IMR-90 (cell line): ENCODE measurements around the gene DTHD1. TPM values are rescaled to one million over a fixed set of nuclear protein-coding genes. Genes with fewer than 3 reads are reported as not detected.

Experiments used
- ATAC-seq: fragments of 200-7000 bp; cut with Tn5 transposase; 2 replicates; pipeline ENCODE4 v1.9.1; 2020; ENCODE audit warnings: low read depth, mild to moderate bottlenecking, moderate library complexity
- BruUV-seq: library from RNA; stranded (reverse); fragments of 400-500 nt; replicated peaks from 2 replicates; lab custom pipeline; 2021; lab: Mats Ljungman, UMichigan
- CTCF ChIA-PET: fragments of 300-600 bp; formaldehyde crosslinking; extraction: SDS; loops from one replicate; lab custom pipeline; 2021; ENCODE audit warnings: antibody characterized with exemption; lab: Yijun Ruan, JAX
- POLR2A ChIA-PET: fragments of 300-600 bp; sonication (Branson Sonifier 250); formaldehyde crosslinking; loops from one replicate; lab custom pipeline; 2022; ENCODE audit warnings: antibody characterized with exemption; ENCODE audit not compliant: unreplicated experiment; lab: Charles Lee
- DNase-seq: peaks from one replicate; pipeline ENCODE4 v3.0.0; 2013
- H2AFZ ChIP-seq: replicated peaks from 2 replicates; pipeline ENCODE3; 2013; ENCODE audit warnings: low read length, mild to moderate bottlenecking; ENCODE audit not compliant: poor library complexity
- H2AK5ac ChIP-seq: 2 replicates; pipeline ENCODE4 v1.6.1; 2013; ENCODE audit warnings: low read depth, low read length, inconsistent platforms
- H2AK9ac ChIP-seq: replicated peaks from 2 replicates; pipeline ENCODE3; 2013; ENCODE audit warnings: mild to moderate bottlenecking, low read depth, low read length, moderate library complexity; ENCODE audit not compliant: poor library complexity
- H2BK120ac ChIP-seq: 2 replicates; pipeline ENCODE4 v1.6.1; 2013; ENCODE audit warnings: low read depth, low read length, inconsistent platforms
- H2BK15ac ChIP-seq: 3 replicates; pipeline ENCODE4 v1.6.1; 2013; ENCODE audit warnings: low read depth, low read length, inconsistent platforms
- H2BK20ac ChIP-seq: 2 replicates; pipeline ENCODE4 v1.6.1; 2013; ENCODE audit warnings: low read depth, mild to moderate bottlenecking, inconsistent platforms, low read length, moderate library complexity
- H2BK5ac ChIP-seq: 2 replicates; pipeline ENCODE4 v1.6.1; 2013; ENCODE audit warnings: mild to moderate bottlenecking, low read depth, low read length, inconsistent platforms; ENCODE audit not compliant: poor library complexity, severe bottlenecking
- H3K14ac ChIP-seq: replicated peaks from 2 replicates; pipeline ENCODE4 v1.6.1; 2013; ENCODE audit warnings: low read depth, low read length, inconsistent platforms
- H3K18ac ChIP-seq: 2 replicates; pipeline ENCODE4 v1.6.1; 2013; ENCODE audit warnings: low read depth, low read length, control low read depth
- H3K23ac ChIP-seq: 2 replicates; pipeline ENCODE4 v1.6.1; 2013; ENCODE audit warnings: low read depth, low read length, inconsistent platforms
- H3K27ac ChIP-seq: 2 replicates; pipeline ENCODE4 v1.5.1; 2013; ENCODE audit warnings: mild to moderate bottlenecking, control low read depth, low read length; ENCODE audit not compliant: insufficient read depth
- H3K27me3 ChIP-seq: 2 replicates; pipeline ENCODE4 v1.6.1; 2013; ENCODE audit warnings: low read length; ENCODE audit not compliant: control insufficient read depth, insufficient read depth
- H3K36me3 ChIP-seq: 2 replicates; pipeline ENCODE4 v1.6.1; 2013; ENCODE audit warnings: low read length, mixed read lengths; ENCODE audit not compliant: control insufficient read depth, insufficient read depth
- H3K4ac ChIP-seq: 2 replicates; pipeline ENCODE4 v1.6.1; 2013; ENCODE audit warnings: low read depth, low read length, inconsistent platforms
- H3K4me1 ChIP-seq: 2 replicates; pipeline ENCODE4 v1.6.1; 2013; ENCODE audit warnings: low read length, mixed read lengths; ENCODE audit not compliant: control insufficient read depth, insufficient read depth
- H3K4me2 ChIP-seq: 2 replicates; pipeline ENCODE4 v1.6.1; 2013; ENCODE audit warnings: low read depth, mild to moderate bottlenecking, control low read depth, low read length, moderate library complexity
- H3K4me3 ChIP-seq: 2 replicates; pipeline ENCODE4 v1.5.1; 2013; ENCODE audit warnings: low read depth, mild to moderate bottlenecking, control low read depth, low read length, moderate library complexity; ENCODE audit not compliant: insufficient read depth
- H3K56ac ChIP-seq: 2 replicates; pipeline ENCODE4 v1.6.1; 2013; ENCODE audit warnings: low read length, inconsistent platforms; ENCODE audit not compliant: insufficient read depth; ENCODE audit errors: extremely low read depth
- H3K79me1 ChIP-seq, 2 experiments: 2 replicates each; pipeline ENCODE4 v1.6.1; 2013; ENCODE audit warnings: low read length in 2 of 2, inconsistent platforms in 1 of 2, low read depth in 1 of 2
- H3K9ac ChIP-seq: 2 replicates; pipeline ENCODE4 v1.6.1; 2013; ENCODE audit warnings: low read depth, low read length, control low read depth
- H3K9me1 ChIP-seq: 2 replicates; pipeline ENCODE4 v1.6.1; 2013; ENCODE audit warnings: low read length, inconsistent platforms; ENCODE audit not compliant: insufficient read depth
- H3K9me3 ChIP-seq: 2 replicates; pipeline ENCODE4 v1.6.1; 2013; ENCODE audit warnings: low read length; ENCODE audit not compliant: control insufficient read depth, insufficient read depth
- H4K20me1 ChIP-seq: 2 replicates; pipeline ENCODE4 v1.6.1; 2013; ENCODE audit warnings: low read length, inconsistent platforms; ENCODE audit not compliant: insufficient read depth
- H4K5ac ChIP-seq: 2 replicates; pipeline ENCODE4 v1.6.1; 2013; ENCODE audit warnings: mild to moderate bottlenecking, low read depth, low read length, control low read depth
- H4K8ac ChIP-seq, 2 experiments: 2 replicates each; pipeline ENCODE4 v1.6.1; 2013; ENCODE audit warnings: low read depth in 2 of 2, low read length in 2 of 2, control low read depth in 1 of 2, inconsistent platforms in 1 of 2
- H4K91ac ChIP-seq: 2 replicates; pipeline ENCODE4 v1.6.1; 2013; ENCODE audit warnings: low read depth, low read length, inconsistent platforms; ENCODE audit not compliant: insufficient read depth
- BHLHE40 ChIP-seq: fragments of 150-350 bp; IDR thresholded peaks from 2 replicates; pipeline ENCODE4 v1.6.1; 2016; ENCODE audit warnings: mild to moderate bottlenecking, low read depth, low read length
- CEBPB ChIP-seq: IDR thresholded peaks from 2 replicates; pipeline ENCODE4 v1.6.1; 2012; ENCODE audit warnings: low read depth, low read length, improper control_type of control experiment
- CHD1 ChIP-seq: IDR thresholded peaks from 2 replicates; pipeline ENCODE4 v1.6.1; 2012; ENCODE audit warnings: low read depth, low read length, improper control_type of control experiment
- FOS ChIP-seq: fragments of 150-350 bp; IDR thresholded peaks from 2 replicates; pipeline ENCODE4 v1.6.1; 2016; ENCODE audit warnings: low read depth, low read length
- MAFK ChIP-seq: IDR thresholded peaks from 2 replicates; pipeline ENCODE4 v1.6.1; 2012; ENCODE audit warnings: low read depth, low read length, improper control_type of control experiment
- MAZ ChIP-seq: IDR thresholded peaks from 2 replicates; pipeline ENCODE4 v1.6.1; 2012; ENCODE audit warnings: low read depth, mild to moderate bottlenecking, low read length, improper control_type of control experiment, moderate library complexity, borderline replicate concordance
- MXI1 ChIP-seq: IDR thresholded peaks from 2 replicates; pipeline ENCODE4 v1.6.1; 2012; ENCODE audit warnings: low read depth, mild to moderate bottlenecking, low read length, moderate library complexity, borderline replicate concordance
- NFE2L2 ChIP-seq: fragments of 150-350 bp; IDR thresholded peaks from 2 replicates; pipeline ENCODE4 v1.6.1; 2016; ENCODE audit warnings: low read depth, mild to moderate bottlenecking, low read length
- POLR2A ChIP-seq: IDR thresholded peaks from 2 replicates; pipeline ENCODE4 v1.6.1; 2012; ENCODE audit warnings: mild to moderate bottlenecking, low read depth, low read length
- RAD21 ChIP-seq: IDR thresholded peaks from 2 replicates; pipeline ENCODE4 v1.6.1; 2012; ENCODE audit warnings: low read length, improper control_type of control experiment
- RCOR1 ChIP-seq: IDR thresholded peaks from 2 replicates; pipeline ENCODE4 v1.6.1; 2012; ENCODE audit warnings: mild to moderate bottlenecking, low read length, improper control_type of control experiment; ENCODE audit not compliant: insufficient replicate concordance
- RFX5 ChIP-seq: IDR thresholded peaks from 2 replicates; pipeline ENCODE4 v1.8.0; 2012; ENCODE audit warnings: low read depth, mild to moderate bottlenecking, low read length, moderate library complexity
- SMC3 ChIP-seq: fragments of 150-350 bp; IDR thresholded peaks from 2 replicates; pipeline ENCODE4 v1.6.1; 2016; ENCODE audit warnings: low read depth, mild to moderate bottlenecking, antibody characterized with exemption, low read length, moderate library complexity
- WGBS, 2 experiments: methylation state at CpG; one replicate each; pipeline versions ENCODE4 v1.1.5 to v1.1.7; 2013; ENCODE audit warnings: missing lambda C conversion rate in 2 of 2; ENCODE audit not compliant: insufficient read length in 1 of 2; ENCODE audit errors: extremely low coverage in 2 of 2; 5-methylcytosine and 5-hydroxymethylcytosine counted together
- dilution Hi-C: fragments of 300-500 bp; cut with HindIII; formaldehyde crosslinking; loops from one replicate; pipeline ENCODE4 v1.14.3; 2018; ENCODE audit warnings: low sequenced_read_pairs; ENCODE audit not compliant: unreplicated experiment
- in situ Hi-C: fragments of 300-500 bp; cut with MboI; formaldehyde crosslinking; loops from 3 replicates; pipeline ENCODE4 v1.14.3; 2019; ENCODE audit warnings: low sequenced_read_pairs, inconsistent platforms, mixed read lengths
- intact Hi-C: fragments of 100-400 bp; cut with micrococcal nuclease; formaldehyde crosslinking; loops from 2 replicates; pipeline ENCODE4 v1.10.0; 2022
- polyA plus RNA-seq, 3 experiments: library from polyadenylated mRNA; depleted of rRNA; stranded (reverse); fragments of >200 nt; gene quantifications; 2 replicates each; pipeline ENCODE4 v1.2.3, GENCODE V29; 2012; ENCODE audit warnings: low replicate concordance in 1 of 3
- total RNA-seq: library from RNA; depleted of rRNA; stranded (reverse); fragments of >200 nt; gene quantifications from 2 replicates; pipeline ENCODE4 v1.2.3, GENCODE V29; 2012
- TF ChIP-seq, protein P1 (sequence below): conservative IDR thresholded peaks from 2 replicates; pipeline ENCODE4 v1.5.1; 2012; ENCODE audit warnings: mild to moderate bottlenecking, low read depth, low read length, improper control_type of control experiment
- TF ChIP-seq, protein P2 (sequence below): fragments of 150-350 bp; IDR thresholded peaks from 2 replicates; pipeline ENCODE4 v1.6.1; 2016; ENCODE audit warnings: low read depth, mild to moderate bottlenecking, low read length, moderate library complexity, borderline replicate concordance
- TF ChIP-seq, protein P3 (sequence below): fragments of 150-350 bp; IDR thresholded peaks from 2 replicates; pipeline ENCODE4 v1.6.1; 2017; ENCODE audit warnings: mild to moderate bottlenecking, antibody characterized with exemption, low read length, low read depth

The DTHD1 gene
- total and polyA plus RNA-seq, 2 of the 4 experiments (the other 2 are of a cell fraction), result not detected

DNA sequence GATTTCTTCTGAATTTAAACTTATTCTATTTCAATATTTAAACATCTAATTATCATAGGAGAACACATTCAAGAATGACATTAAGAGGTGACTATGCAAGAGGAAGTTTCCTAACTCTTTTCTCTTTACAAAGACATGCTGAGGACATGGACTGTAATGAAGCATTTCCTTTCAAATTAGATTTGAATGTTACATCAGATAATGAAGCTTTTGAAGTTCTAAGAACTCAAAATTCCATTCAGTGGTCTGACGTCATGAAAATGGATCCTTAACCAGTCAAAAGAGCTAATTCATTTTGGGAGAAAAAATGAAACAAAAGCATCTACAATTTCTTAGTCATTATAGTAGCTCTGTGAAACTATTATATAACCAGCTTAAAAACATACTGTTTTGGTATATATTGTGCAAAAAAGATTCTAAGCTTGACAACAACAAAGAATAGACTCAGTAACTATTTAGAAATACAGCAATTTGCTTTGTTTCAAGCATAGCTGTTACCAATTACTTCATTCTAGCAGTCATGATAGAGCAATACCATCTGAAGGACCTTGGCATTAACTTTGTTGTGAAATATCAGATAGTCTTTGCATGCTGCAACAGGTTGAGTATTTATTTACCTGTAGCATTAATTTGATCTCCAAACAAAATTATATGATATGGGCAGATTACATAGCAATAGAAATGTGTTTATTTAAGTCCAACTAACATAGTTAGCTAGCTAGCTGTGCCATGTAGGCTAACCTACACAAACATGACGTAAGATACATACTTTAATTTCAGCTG lies 13.7 kb upstream of the DTHD1 start:
- no peak overlapping the region for H2AK9ac ChIP-seq
- no peak overlapping the region for H4K8ac ChIP-seq
- WGBS, 2 experiments, result no CpG with 5 or more reads among the region's 2 CpGs
- H3K18ac ChIP-seq, result no peak overlapping the region
- BruUV-seq, result no TSS peak
- intact Hi-C loops (no loop called here), in situ Hi-C loops (no loop called here), dilution Hi-C loops (no loop called here)
- H3K23ac ChIP-seq, result no peak overlapping the region
- no peak overlapping the region for H2AFZ ChIP-seq
- no peak overlapping the region for H2BK120ac ChIP-seq
- no peaks in the 10 kb centered on the region for H3K9me1 ChIP-seq
- no peak overlapping the region for H3K4me3 ChIP-seq
- no peaks in the 10 kb centered on the region for H3K27me3 ChIP-seq
- no peaks in the 10 kb centered on the region for H3K79me1 ChIP-seq
- H3K27ac ChIP-seq, result no peak overlapping the region
- H3K36me3 ChIP-seq, result no peaks in the 10 kb centered on the region
- ChIA-PET CTCF (no interaction called here), POLR2A (no interaction called here)
- no peak overlapping the region for H4K5ac ChIP-seq
- TF ChIP-seq POLR2A, result no peak
- TF ChIP-seq, protein P1, sequence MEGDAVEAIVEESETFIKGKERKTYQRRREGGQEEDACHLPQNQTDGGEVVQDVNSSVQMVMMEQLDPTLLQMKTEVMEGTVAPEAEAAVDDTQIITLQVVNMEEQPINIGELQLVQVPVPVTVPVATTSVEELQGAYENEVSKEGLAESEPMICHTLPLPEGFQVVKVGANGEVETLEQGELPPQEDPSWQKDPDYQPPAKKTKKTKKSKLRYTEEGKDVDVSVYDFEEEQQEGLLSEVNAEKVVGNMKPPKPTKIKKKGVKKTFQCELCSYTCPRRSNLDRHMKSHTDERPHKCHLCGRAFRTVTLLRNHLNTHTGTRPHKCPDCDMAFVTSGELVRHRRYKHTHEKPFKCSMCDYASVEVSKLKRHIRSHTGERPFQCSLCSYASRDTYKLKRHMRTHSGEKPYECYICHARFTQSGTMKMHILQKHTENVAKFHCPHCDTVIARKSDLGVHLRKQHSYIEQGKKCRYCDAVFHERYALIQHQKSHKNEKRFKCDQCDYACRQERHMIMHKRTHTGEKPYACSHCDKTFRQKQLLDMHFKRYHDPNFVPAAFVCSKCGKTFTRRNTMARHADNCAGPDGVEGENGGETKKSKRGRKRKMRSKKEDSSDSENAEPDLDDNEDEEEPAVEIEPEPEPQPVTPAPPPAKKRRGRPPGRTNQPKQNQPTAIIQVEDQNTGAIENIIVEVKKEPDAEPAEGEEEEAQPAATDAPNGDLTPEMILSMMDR, result no peak
- TF ChIP-seq, protein P2, sequence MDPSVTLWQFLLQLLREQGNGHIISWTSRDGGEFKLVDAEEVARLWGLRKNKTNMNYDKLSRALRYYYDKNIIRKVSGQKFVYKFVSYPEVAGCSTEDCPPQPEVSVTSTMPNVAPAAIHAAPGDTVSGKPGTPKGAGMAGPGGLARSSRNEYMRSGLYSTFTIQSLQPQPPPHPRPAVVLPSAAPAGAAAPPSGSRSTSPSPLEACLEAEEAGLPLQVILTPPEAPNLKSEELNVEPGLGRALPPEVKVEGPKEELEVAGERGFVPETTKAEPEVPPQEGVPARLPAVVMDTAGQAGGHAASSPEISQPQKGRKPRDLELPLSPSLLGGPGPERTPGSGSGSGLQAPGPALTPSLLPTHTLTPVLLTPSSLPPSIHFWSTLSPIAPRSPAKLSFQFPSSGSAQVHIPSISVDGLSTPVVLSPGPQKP, result no peak
- TF ChIP-seq RFX5, result no peak
- no peak for TF ChIP-seq BHLHE40
- no peak for TF ChIP-seq CHD1
- TF ChIP-seq RAD21, result no peak
- TF ChIP-seq RCOR1, result no peak
- TF ChIP-seq MAZ, result no peak
- no peak for TF ChIP-seq MAFK
- TF ChIP-seq, protein P3, sequence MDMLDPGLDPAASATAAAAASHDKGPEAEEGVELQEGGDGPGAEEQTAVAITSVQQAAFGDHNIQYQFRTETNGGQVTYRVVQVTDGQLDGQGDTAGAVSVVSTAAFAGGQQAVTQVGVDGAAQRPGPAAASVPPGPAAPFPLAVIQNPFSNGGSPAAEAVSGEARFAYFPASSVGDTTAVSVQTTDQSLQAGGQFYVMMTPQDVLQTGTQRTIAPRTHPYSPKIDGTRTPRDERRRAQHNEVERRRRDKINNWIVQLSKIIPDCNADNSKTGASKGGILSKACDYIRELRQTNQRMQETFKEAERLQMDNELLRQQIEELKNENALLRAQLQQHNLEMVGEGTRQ, result no peak
- no peak for TF ChIP-seq CEBPB
- TF ChIP-seq NFE2L2, result no peak
- no peak for TF ChIP-seq SMC3
- no peak for TF ChIP-seq FOS
- TF ChIP-seq MXI1, result no peak
- H3K4ac ChIP-seq, result no peak overlapping the region
- H4K91ac ChIP-seq, result no peak overlapping the region
- no peak overlapping the region for H2BK20ac ChIP-seq
- no peaks in the 10 kb centered on the region for H3K4me1 ChIP-seq
- no peak overlapping the region for H2AK5ac ChIP-seq
- ATAC-seq (no peak), DNase-seq (no peak)
- H3K4me2 ChIP-seq, result no peak overlapping the region
- no peak overlapping the region for H3K56ac ChIP-seq
- H3K9me3 ChIP-seq, result no peaks in the 10 kb centered on the region
- no peaks in the 10 kb centered on the region for H4K20me1 ChIP-seq
- H2BK15ac ChIP-seq, result no peak overlapping the region
- no peak overlapping the region for H3K9ac ChIP-seq
- H3K14ac ChIP-seq, result no peak overlapping the region
- H2BK5ac ChIP-seq, result no peak overlapping the region
